Measurements from ENCODE around the gene CXCL1.
"Not testable (repeated sequence)": the region's sequence is repeated elsewhere in the genome, so short reads cannot be mapped to it uniquely, and the experiment has no call there.

The CXCL1 gene

GRCh38 chr4:73875401-73875800 is 6.2 kb downstream of the CXCL1 start:
- no peak for DNase-seq (ENCODE audit: low read depth)

- DNase-seq (ENCODE audit: low read depth), result no peak
Measured at GRCh38 chr4:73883306-73883705, 14.1 kb downstream of the CXCL1 start.

- no peak for DNase-seq (ENCODE audit: low read depth)
Measured at GRCh38 chr4:73885574-73886267, 16.5 kb downstream of the CXCL1 start.

GRCh38 chr4:73891326-73891725 is 22.1 kb downstream of the CXCL1 start:
- no peak for DNase-seq (ENCODE audit: low read depth)

- no peak for DNase-seq (ENCODE audit: low read depth)
Measured at GRCh38 chr4:73891739-73892405, 22.7 kb downstream of the CXCL1 start.

- DNase-seq (ENCODE audit: low read depth), result no peak
Measured at GRCh38 chr4:73892966-73893365, 23.8 kb downstream of the CXCL1 start.

- DNase-seq (ENCODE audit: low read depth), result no peak
Measured at GRCh38 chr4:73894001-73894400, 24.8 kb downstream of the CXCL1 start.

GRCh38 chr4:73895201-73896175 is 26.3 kb downstream of the CXCL1 start:
- no peak for DNase-seq (ENCODE audit: low read depth)

GRCh38 chr4:73896416-73896815 is 27.2 kb downstream of the CXCL1 start:
- no peak for DNase-seq (ENCODE audit: low read depth)

- no peak for DNase-seq (ENCODE audit: low read depth)
Measured at GRCh38 chr4:73897380-73898136, 28.4 kb downstream of the CXCL1 start.

GRCh38 chr4:73899338-73899737 is 30.1 kb downstream of the CXCL1 start:
- not testable (repeated sequence) for DNase-seq (ENCODE audit: low read depth)

GRCh38 chr4:73901031-73901430 is 31.8 kb downstream of the CXCL1 start:
- DNase-seq (ENCODE audit: low read depth), result no peak

- DNase-seq (ENCODE audit: low read depth), result no peak
Measured at GRCh38 chr4:73902038-73902637, 32.9 kb downstream of the CXCL1 start.

GRCh38 chr4:73902817-73903547 is 33.8 kb downstream of the CXCL1 start:
- DNase-seq (ENCODE audit: low read depth), result no peak

GRCh38 chr4:73904491-73904890 is 35.3 kb downstream of the CXCL1 start:
- DNase-seq (ENCODE audit: low read depth), result no peak

GRCh38 chr4:73908965-73909364 is 39.8 kb downstream of the CXCL1 start:
- no peak for DNase-seq (ENCODE audit: low read depth)

- no peak for DNase-seq (ENCODE audit: low read depth)
Measured at GRCh38 chr4:73911746-73912145, 42.6 kb downstream of the CXCL1 start.

- DNase-seq (ENCODE audit: low read depth), result no peak
Measured at GRCh38 chr4:73912191-73912590, 43.0 kb downstream of the CXCL1 start.

GRCh38 chr4:73914071-73914470 is 44.9 kb downstream of the CXCL1 start:
- no peak for DNase-seq (ENCODE audit: low read depth)

GRCh38 chr4:73916172-73916925 is 47.2 kb downstream of the CXCL1 start:
- no peak for DNase-seq (ENCODE audit: low read depth)
